K562 (cell line): ENCODE results near the gene LRRC7. TPM values are rescaled to one million over a fixed set of nuclear protein-coding genes. Genes with fewer than 3 reads are reported as not detected.

ENCODE experiments used
- polyA plus RNA-seq, 8 experiments: library from polyadenylated mRNA; depleted of rRNA in 4 of 8; stranded (reverse) in 5 of 8; unstranded in 3 of 8; fragments of >200 nt; fragmentation: Nextera tagmentation in 2 of 8; fragmentation: Illumina TruSeq in 1 of 8; extraction: Ambion mirVana in 2 of 8; extraction: Trizol in 1 of 8; gene quantifications; 2 replicates each; pipeline versions ENCODE4 v1.2.1 to v1.2.3, GENCODE V29; 2011 to 2014; ENCODE audit warnings: inconsistent platforms in 1 of 8, missing spikeins in 1 of 8
- total RNA-seq, 7 experiments: library from RNA; depleted of rRNA in 6 of 7; stranded (reverse); fragments of >200 nt in 6 of 7; fragmentation: Illumina TruSeq in 2 of 7; extraction: Trizol in 2 of 7; gene quantifications; 2 replicates each; pipeline versions ENCODE4 v1.2.1 to v1.2.3, GENCODE V29; 2011 to 2021; ENCODE audit warnings: low replicate concordance in 1 of 7
- TF ChIP-seq, protein P1 (sequence below): fragments of 450-650 bp; IDR thresholded peaks from 2 replicates; pipeline ENCODE4 v1.6.1; 2016; ENCODE audit warnings: mild to moderate bottlenecking, moderate library complexity

Gene LRRC7
- total and polyA plus RNA-seq, 9 of the 15 experiments (the other 6 are each of a cell fraction or from before 2014, with no cell fraction given) = 0.09 to 0.94 (median 0.49) TPM

DNA sequence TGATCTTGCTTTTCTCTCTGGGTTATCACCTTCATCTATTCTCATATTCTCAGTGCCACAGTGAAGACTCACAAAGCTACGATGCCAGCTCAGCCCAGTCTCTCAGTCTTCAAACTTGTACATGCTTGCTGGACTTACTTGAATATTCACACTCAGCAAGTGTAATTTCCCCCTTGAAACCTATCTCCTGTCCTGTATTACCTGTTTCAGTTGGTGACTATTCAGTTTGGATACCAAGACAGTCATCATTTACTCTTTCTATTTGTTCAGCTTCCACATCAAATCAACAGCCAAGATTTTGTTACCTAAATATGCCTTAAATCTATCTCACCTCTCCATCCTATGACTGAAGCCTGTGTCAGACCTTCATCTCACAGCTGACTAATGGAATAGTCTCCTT, 209.7 kb downstream of the LRRC7 start (continued):
- TF ChIP-seq, protein P1, sequence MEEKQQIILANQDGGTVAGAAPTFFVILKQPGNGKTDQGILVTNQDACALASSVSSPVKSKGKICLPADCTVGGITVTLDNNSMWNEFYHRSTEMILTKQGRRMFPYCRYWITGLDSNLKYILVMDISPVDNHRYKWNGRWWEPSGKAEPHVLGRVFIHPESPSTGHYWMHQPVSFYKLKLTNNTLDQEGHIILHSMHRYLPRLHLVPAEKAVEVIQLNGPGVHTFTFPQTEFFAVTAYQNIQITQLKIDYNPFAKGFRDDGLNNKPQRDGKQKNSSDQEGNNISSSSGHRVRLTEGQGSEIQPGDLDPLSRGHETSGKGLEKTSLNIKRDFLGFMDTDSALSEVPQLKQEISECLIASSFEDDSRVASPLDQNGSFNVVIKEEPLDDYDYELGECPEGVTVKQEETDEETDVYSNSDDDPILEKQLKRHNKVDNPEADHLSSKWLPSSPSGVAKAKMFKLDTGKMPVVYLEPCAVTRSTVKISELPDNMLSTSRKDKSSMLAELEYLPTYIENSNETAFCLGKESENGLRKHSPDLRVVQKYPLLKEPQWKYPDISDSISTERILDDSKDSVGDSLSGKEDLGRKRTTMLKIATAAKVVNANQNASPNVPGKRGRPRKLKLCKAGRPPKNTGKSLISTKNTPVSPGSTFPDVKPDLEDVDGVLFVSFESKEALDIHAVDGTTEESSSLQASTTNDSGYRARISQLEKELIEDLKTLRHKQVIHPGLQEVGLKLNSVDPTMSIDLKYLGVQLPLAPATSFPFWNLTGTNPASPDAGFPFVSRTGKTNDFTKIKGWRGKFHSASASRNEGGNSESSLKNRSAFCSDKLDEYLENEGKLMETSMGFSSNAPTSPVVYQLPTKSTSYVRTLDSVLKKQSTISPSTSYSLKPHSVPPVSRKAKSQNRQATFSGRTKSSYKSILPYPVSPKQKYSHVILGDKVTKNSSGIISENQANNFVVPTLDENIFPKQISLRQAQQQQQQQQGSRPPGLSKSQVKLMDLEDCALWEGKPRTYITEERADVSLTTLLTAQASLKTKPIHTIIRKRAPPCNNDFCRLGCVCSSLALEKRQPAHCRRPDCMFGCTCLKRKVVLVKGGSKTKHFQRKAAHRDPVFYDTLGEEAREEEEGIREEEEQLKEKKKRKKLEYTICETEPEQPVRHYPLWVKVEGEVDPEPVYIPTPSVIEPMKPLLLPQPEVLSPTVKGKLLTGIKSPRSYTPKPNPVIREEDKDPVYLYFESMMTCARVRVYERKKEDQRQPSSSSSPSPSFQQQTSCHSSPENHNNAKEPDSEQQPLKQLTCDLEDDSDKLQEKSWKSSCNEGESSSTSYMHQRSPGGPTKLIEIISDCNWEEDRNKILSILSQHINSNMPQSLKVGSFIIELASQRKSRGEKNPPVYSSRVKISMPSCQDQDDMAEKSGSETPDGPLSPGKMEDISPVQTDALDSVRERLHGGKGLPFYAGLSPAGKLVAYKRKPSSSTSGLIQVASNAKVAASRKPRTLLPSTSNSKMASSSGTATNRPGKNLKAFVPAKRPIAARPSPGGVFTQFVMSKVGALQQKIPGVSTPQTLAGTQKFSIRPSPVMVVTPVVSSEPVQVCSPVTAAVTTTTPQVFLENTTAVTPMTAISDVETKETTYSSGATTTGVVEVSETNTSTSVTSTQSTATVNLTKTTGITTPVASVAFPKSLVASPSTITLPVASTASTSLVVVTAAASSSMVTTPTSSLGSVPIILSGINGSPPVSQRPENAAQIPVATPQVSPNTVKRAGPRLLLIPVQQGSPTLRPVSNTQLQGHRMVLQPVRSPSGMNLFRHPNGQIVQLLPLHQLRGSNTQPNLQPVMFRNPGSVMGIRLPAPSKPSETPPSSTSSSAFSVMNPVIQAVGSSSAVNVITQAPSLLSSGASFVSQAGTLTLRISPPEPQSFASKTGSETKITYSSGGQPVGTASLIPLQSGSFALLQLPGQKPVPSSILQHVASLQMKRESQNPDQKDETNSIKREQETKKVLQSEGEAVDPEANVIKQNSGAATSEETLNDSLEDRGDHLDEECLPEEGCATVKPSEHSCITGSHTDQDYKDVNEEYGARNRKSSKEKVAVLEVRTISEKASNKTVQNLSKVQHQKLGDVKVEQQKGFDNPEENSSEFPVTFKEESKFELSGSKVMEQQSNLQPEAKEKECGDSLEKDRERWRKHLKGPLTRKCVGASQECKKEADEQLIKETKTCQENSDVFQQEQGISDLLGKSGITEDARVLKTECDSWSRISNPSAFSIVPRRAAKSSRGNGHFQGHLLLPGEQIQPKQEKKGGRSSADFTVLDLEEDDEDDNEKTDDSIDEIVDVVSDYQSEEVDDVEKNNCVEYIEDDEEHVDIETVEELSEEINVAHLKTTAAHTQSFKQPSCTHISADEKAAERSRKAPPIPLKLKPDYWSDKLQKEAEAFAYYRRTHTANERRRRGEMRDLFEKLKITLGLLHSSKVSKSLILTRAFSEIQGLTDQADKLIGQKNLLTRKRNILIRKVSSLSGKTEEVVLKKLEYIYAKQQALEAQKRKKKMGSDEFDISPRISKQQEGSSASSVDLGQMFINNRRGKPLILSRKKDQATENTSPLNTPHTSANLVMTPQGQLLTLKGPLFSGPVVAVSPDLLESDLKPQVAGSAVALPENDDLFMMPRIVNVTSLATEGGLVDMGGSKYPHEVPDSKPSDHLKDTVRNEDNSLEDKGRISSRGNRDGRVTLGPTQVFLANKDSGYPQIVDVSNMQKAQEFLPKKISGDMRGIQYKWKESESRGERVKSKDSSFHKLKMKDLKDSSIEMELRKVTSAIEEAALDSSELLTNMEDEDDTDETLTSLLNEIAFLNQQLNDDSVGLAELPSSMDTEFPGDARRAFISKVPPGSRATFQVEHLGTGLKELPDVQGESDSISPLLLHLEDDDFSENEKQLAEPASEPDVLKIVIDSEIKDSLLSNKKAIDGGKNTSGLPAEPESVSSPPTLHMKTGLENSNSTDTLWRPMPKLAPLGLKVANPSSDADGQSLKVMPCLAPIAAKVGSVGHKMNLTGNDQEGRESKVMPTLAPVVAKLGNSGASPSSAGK = no peak
